Measurements from ENCODE around the gene CHTF8.

CHTF8 gene

DNA sequence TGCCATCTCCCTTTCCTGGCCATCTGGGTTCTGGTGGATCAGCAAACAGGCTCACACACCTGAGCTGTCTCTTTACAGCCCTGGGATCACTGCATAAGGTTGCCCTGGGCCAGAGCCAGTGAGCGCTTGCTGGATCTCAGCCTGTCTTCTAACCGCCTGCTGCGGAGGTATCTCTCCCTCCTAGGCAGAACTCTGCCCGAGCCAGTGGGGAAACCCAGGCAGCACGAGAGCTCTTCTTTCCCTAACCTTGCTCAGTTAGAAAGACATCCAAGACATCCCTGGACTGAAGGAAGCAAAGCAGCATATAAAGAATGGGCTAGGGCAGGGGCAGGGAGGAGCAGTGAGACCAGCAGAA lies 20.5 kb downstream of the CHTF8 start:
- TF ChIP-seq, protein P1, sequence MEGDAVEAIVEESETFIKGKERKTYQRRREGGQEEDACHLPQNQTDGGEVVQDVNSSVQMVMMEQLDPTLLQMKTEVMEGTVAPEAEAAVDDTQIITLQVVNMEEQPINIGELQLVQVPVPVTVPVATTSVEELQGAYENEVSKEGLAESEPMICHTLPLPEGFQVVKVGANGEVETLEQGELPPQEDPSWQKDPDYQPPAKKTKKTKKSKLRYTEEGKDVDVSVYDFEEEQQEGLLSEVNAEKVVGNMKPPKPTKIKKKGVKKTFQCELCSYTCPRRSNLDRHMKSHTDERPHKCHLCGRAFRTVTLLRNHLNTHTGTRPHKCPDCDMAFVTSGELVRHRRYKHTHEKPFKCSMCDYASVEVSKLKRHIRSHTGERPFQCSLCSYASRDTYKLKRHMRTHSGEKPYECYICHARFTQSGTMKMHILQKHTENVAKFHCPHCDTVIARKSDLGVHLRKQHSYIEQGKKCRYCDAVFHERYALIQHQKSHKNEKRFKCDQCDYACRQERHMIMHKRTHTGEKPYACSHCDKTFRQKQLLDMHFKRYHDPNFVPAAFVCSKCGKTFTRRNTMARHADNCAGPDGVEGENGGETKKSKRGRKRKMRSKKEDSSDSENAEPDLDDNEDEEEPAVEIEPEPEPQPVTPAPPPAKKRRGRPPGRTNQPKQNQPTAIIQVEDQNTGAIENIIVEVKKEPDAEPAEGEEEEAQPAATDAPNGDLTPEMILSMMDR (IDR thresholded peaks at IDR 0.05; ENCODE audit: insufficient read depth, low read depth, low read length, missing control alignments) = no peak
- DNase-seq (ENCODE audit: low read depth) = no peak
- no peak overlapping the region for H3K4me3 ChIP-seq (ENCODE audit: low read depth, low read length)

DNA sequence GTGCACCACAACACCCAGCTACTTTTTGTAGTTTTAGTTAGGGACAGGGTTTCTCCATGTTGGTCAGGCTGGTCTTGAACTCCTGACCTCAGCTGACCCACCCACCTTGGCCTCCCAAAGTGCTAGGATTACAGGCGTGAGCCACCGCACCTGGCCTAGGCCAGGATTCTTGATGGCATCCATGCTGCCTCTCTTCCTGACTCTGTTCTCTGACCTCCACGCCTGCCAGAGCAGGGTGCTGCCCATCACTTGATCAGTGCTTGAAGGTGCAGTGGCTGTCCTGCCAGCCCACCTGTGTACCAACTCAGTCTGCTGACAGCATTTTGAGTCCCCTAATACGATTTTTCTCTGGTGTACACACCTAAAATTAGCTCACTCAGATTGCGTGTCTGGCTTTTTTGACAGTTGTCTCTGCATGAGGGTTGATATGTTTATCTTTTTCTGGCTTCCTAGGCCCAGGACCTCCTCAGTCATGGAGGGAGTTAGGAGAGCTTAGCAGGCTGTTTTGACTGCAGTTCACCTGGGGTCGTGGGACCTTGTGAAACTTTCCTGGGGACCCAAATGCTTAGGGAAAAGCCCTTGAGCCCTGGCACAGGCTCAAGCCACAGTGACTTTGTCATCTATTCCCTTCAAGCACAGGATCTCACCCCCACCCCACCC lies 21.0 kb downstream of the CHTF8 start:
- no peak overlapping the region for H3K4me3 ChIP-seq (ENCODE audit: low read depth, low read length)
- TF ChIP-seq, protein P1 (IDR thresholded peaks at IDR 0.05; ENCODE audit: insufficient read depth, low read depth, low read length, missing control alignments) = no peak
- DNase-seq (ENCODE audit: low read depth) = no peak

DNA sequence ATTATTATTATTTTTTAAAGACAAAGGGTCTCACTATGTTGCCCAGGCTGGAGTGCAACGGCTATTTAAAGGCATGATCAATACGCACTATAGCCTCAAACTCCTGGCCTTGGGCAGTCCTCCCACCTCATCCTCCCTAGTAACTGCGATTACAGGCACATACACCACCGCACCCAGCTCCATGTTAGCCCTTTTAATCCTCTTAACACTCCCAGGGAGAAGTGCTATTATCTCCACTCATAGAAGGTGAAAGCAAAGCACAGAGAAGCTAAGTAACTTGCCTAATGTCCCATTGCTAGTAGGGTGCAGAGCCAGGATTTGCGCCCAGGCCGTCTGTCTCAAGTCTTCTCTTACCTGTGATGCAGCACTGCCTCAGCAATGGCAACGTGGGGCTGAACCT lies 22.0 kb downstream of the CHTF8 start:
- TF ChIP-seq, protein P1 (IDR thresholded peaks at IDR 0.05; ENCODE audit: insufficient read depth, low read depth, low read length, missing control alignments) = no peak
- H3K4me3 ChIP-seq (ENCODE audit: low read depth, low read length) = no peak overlapping the region
- no peak for DNase-seq (ENCODE audit: low read depth)

DNA sequence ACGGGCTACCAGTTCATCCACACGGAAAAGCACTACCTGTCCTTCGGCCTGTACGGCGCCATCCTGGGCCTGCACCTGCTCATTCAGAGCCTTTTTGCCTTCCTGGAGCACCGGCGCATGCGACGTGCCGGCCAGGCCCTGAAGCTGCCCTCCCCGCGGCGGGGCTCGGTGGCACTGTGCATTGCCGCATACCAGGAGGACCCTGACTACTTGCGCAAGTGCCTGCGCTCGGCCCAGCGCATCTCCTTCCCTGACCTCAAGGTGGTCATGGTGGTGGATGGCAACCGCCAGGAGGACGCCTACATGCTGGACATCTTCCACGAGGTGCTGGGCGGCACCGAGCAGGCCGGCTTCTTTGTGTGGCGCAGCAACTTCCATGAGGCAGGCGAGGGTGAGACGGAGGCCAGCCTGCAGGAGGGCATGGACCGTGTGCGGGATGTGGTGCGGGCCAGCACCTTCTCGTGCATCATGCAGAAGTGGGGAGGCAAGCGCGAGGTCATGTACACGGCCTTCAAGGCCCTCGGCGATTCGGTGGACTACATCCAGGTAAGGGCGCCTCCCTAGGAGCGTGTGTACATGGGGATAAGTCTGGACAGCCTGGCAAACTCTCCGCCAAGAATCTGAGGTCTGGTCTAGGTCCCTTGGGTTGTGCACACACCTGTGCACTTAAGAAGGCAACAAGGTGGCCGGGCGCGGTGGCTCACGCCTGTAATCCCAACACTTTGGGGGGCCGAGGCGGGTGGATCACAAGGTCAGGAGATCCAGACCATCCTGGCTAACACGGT lies 22.7 kb downstream of the CHTF8 start:
- no peak overlapping the region for H3K4me3 ChIP-seq (ENCODE audit: low read depth, low read length)
- DNase-seq (ENCODE audit: low read depth) = no peak

DNA sequence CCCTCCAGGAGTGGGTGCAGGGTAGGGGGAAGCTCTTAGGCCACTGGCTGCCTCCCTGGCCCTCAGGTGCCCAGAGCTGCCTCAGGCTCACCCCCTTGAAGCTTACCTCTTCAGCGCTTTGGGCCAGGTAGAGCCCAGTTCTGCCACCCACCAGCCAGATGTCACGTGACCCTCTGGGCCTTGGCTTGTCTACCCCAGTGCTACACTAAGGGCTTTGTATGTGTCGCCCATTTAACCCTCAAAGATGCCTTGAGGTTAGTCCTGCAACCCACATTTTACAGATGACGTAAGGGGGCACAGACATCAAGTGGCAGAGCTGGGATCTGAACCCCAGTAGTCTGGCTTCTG lies 23.5 kb downstream of the CHTF8 start:
- H3K4me3 ChIP-seq (ENCODE audit: low read depth, low read length) = no peak overlapping the region
- TF ChIP-seq, protein P1 (IDR thresholded peaks at IDR 0.05; ENCODE audit: insufficient read depth, low read depth, low read length, missing control alignments) = no peak
- DNase-seq (ENCODE audit: low read depth) = no peak

More for the DNA sequence above, 22.7 kb downstream of the CHTF8 start:
- TF ChIP-seq, protein P1 (IDR thresholded peaks at IDR 0.05; ENCODE audit: insufficient read depth, low read depth, low read length, missing control alignments) = no peak

DNA sequence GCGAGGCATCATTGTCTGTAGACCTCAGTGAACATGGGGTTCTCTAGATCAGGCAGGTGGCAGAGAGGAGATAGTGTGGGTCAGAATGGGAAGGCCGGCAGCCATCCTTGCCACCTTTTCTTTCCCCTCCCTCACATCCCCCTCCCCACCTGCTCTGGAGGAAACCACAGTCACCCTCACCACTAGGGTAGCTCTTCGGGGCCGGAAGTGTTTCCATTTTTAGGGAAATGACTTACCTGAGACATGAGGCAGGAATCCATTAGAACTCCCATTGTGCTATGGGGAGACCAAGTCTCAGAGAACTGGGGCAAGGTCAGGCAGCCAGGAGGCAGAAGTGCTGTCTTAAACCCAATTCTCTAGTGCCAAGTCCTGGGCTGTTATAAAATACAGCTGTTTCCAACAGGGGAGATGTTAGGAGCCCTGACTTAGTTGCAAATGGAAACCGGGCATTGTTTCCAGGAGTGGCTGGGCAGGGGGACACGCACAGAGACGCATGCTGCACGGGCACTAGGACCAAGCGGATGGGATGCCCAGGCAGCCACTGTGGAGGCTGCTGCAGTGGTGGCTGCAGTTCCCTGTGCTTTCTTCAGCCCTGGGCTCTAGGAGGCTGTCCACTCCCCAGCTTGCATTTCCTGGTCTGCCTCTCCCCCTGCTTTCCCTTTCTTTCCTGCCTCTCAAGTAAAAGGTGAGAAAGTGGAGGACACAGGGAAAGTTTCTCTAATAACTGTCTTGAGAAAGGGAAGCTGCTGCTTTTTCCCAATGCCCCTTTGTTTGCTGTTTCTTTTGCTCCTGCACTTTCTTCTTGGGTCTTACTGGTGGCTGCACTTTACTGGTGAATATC lies 24.1 kb downstream of the CHTF8 start:
- TF ChIP-seq, protein P1 (IDR thresholded peaks at IDR 0.05; ENCODE audit: insufficient read depth, low read depth, low read length, missing control alignments) = no peak
- no peak overlapping the region for H3K4me3 ChIP-seq (ENCODE audit: low read depth, low read length)
- no peak for DNase-seq (ENCODE audit: low read depth)
